HEK293 (cell line): ENCODE data around the gene RHOF.
A peak's percentile ranks its signal among the peaks of the same experiment; 100 is the strongest.

Experiments
- GLI4 ChIP-seq: fragments of 450-650 bp; formaldehyde crosslinking; IDR thresholded peaks from 2 replicates; pipeline ENCODE4 v1.5.1; 2016; ENCODE audit warnings: missing biosample characterization, missing genetic modification characterization
- PRDM1 ChIP-seq: fragments of 450-650 bp; formaldehyde crosslinking; IDR thresholded peaks from 2 replicates; pipeline ENCODE4; 2016; ENCODE audit warnings: missing biosample characterization, missing genetic modification characterization
- REPIN1 ChIP-seq: fragments of 450-650 bp; formaldehyde crosslinking; IDR thresholded peaks from 2 replicates; pipeline ENCODE4 v1.5.1; 2017; ENCODE audit warnings: missing biosample characterization, missing genetic modification characterization, low read depth
- SP3 ChIP-seq: fragments of 450-650 bp; formaldehyde crosslinking; IDR thresholded peaks from 2 replicates; pipeline ENCODE4 v1.5.1; 2016; ENCODE audit warnings: missing biosample characterization, missing genetic modification characterization
- TCF7L2 ChIP-seq: IDR thresholded peaks from 2 replicates; pipeline ENCODE4 v1.6.1; 2011; ENCODE audit warnings: low read depth, mild to moderate bottlenecking, inconsistent platforms, low read length, moderate library complexity, borderline replicate concordance
- TRIM28 ChIP-seq: IDR thresholded peaks from 2 replicates; pipeline ENCODE4 v1.6.1; 2011; ENCODE audit warnings: low read length, control low read depth, borderline replicate concordance
- ZBTB1 ChIP-seq: fragments of 450-650 bp; formaldehyde crosslinking; IDR thresholded peaks from 2 replicates; pipeline ENCODE4 v1.5.1; 2016; ENCODE audit warnings: missing biosample characterization, missing genetic modification characterization
- ZBTB48 ChIP-seq: fragments of 450-650 bp; formaldehyde crosslinking; IDR thresholded peaks from 2 replicates; pipeline ENCODE4 v1.5.1; 2016; ENCODE audit warnings: missing biosample characterization, missing genetic modification characterization
- ZFHX2 ChIP-seq: fragments of 450-650 bp; formaldehyde crosslinking; conservative IDR thresholded peaks from 2 replicates; pipeline ENCODE4 v1.5.1; 2016; ENCODE audit warnings: missing biosample characterization, missing genetic modification characterization
- ZFP37 ChIP-seq: fragments of 450-650 bp; formaldehyde crosslinking; IDR thresholded peaks from 2 replicates; pipeline ENCODE4 v1.5.1; 2016; ENCODE audit warnings: missing biosample characterization, missing genetic modification characterization
- ZFP69B ChIP-seq: fragments of 450-650 bp; formaldehyde crosslinking; IDR thresholded peaks from 2 replicates; pipeline ENCODE4 v1.5.1; 2016; ENCODE audit warnings: missing biosample characterization, missing genetic modification characterization
- ZNF114 ChIP-seq: fragments of 450-650 bp; formaldehyde crosslinking; IDR thresholded peaks from 2 replicates; pipeline ENCODE4 v1.5.0; 2017; ENCODE audit warnings: missing biosample characterization, missing genetic modification characterization
- ZNF2 ChIP-seq: fragments of 450-650 bp; formaldehyde crosslinking; IDR thresholded peaks from 2 replicates; pipeline ENCODE4 v1.5.1; 2016; ENCODE audit warnings: missing biosample characterization, missing genetic modification characterization
- ZNF24 ChIP-seq: fragments of 450-650 bp; formaldehyde crosslinking; IDR thresholded peaks from 2 replicates; pipeline ENCODE4 v1.5.1; 2016; ENCODE audit warnings: missing biosample characterization, missing genetic modification characterization
- ZNF350 ChIP-seq: fragments of 450-650 bp; formaldehyde crosslinking; IDR thresholded peaks from 2 replicates; pipeline ENCODE4 v1.5.0; 2017; ENCODE audit warnings: missing biosample characterization, mild to moderate bottlenecking, missing genetic modification characterization
- ZNF433 ChIP-seq: fragments of 450-650 bp; formaldehyde crosslinking; IDR thresholded peaks from 2 replicates; pipeline ENCODE4 v1.5.1; 2016; ENCODE audit warnings: missing biosample characterization, missing genetic modification characterization, low read depth
- ZNF510 ChIP-seq: fragments of 450-650 bp; formaldehyde crosslinking; IDR thresholded peaks from 2 replicates; pipeline ENCODE4 v1.5.1; 2018; ENCODE audit warnings: mild to moderate bottlenecking, missing genetic modification characterization, missing biosample characterization; ENCODE audit not compliant: insufficient replicate concordance
- ZNF549 ChIP-seq: fragments of 450-650 bp; IDR thresholded peaks from 2 replicates; pipeline ENCODE4 v1.5.1; 2018; ENCODE audit warnings: missing biosample characterization, missing genetic modification characterization, mild to moderate bottlenecking, inconsistent platforms, moderate library complexity
- ZNF585B ChIP-seq: fragments of 450-650 bp; formaldehyde crosslinking; IDR thresholded peaks from 2 replicates; pipeline ENCODE4 v1.5.1; 2016; ENCODE audit warnings: missing biosample characterization, missing genetic modification characterization
- ZNF658 ChIP-seq: fragments of 450-650 bp; formaldehyde crosslinking; IDR thresholded peaks from 2 replicates; pipeline ENCODE4; 2016; ENCODE audit warnings: missing biosample characterization, missing genetic modification characterization
- ZNF660 ChIP-seq: fragments of 450-650 bp; IDR thresholded peaks from 2 replicates; pipeline ENCODE4 v1.5.1; 2018; ENCODE audit warnings: missing biosample characterization, mild to moderate bottlenecking, missing genetic modification characterization
- ZNF76 ChIP-seq: fragments of 450-650 bp; formaldehyde crosslinking; IDR thresholded peaks from 2 replicates; pipeline ENCODE4; 2016; ENCODE audit warnings: low read depth, missing biosample characterization, missing genetic modification characterization, borderline replicate concordance
- ZNF791 ChIP-seq: fragments of 450-650 bp; formaldehyde crosslinking; IDR thresholded peaks from 2 replicates; pipeline ENCODE4 v1.5.1; 2016; ENCODE audit warnings: missing biosample characterization, missing genetic modification characterization
- ZSCAN23 ChIP-seq: fragments of 450-650 bp; formaldehyde crosslinking; IDR thresholded peaks from 2 replicates; pipeline ENCODE4 v1.5.1; 2016; ENCODE audit warnings: missing biosample characterization, missing genetic modification characterization
- TF ChIP-seq, protein P1 (sequence below): fragments of 450-650 bp; formaldehyde crosslinking; IDR thresholded peaks from 2 replicates; pipeline ENCODE4 v1.5.1; 2017; ENCODE audit warnings: missing biosample characterization, missing genetic modification characterization
- TF ChIP-seq, protein P2 (sequence below): fragments of 450-650 bp; formaldehyde crosslinking; IDR thresholded peaks from 2 replicates; pipeline ENCODE4 v1.5.1; 2016; ENCODE audit warnings: missing biosample characterization, missing genetic modification characterization
- TF ChIP-seq, protein P3 (sequence below): fragments of 450-650 bp; formaldehyde crosslinking; IDR thresholded peaks from 2 replicates; pipeline ENCODE4 v1.5.1; 2016; ENCODE audit warnings: missing biosample characterization, missing genetic modification characterization
- TF ChIP-seq, protein P4 (sequence below): fragments of 450-650 bp; formaldehyde crosslinking; IDR thresholded peaks from 2 replicates; pipeline ENCODE4 v1.5.1; 2016; ENCODE audit warnings: missing biosample characterization, missing genetic modification characterization
- TF ChIP-seq, protein P5 (sequence below): fragments of 450-650 bp; formaldehyde crosslinking; IDR thresholded peaks from 2 replicates; pipeline ENCODE4 v1.5.1; 2017; ENCODE audit warnings: missing biosample characterization, missing genetic modification characterization

RHOF gene

DNA sequence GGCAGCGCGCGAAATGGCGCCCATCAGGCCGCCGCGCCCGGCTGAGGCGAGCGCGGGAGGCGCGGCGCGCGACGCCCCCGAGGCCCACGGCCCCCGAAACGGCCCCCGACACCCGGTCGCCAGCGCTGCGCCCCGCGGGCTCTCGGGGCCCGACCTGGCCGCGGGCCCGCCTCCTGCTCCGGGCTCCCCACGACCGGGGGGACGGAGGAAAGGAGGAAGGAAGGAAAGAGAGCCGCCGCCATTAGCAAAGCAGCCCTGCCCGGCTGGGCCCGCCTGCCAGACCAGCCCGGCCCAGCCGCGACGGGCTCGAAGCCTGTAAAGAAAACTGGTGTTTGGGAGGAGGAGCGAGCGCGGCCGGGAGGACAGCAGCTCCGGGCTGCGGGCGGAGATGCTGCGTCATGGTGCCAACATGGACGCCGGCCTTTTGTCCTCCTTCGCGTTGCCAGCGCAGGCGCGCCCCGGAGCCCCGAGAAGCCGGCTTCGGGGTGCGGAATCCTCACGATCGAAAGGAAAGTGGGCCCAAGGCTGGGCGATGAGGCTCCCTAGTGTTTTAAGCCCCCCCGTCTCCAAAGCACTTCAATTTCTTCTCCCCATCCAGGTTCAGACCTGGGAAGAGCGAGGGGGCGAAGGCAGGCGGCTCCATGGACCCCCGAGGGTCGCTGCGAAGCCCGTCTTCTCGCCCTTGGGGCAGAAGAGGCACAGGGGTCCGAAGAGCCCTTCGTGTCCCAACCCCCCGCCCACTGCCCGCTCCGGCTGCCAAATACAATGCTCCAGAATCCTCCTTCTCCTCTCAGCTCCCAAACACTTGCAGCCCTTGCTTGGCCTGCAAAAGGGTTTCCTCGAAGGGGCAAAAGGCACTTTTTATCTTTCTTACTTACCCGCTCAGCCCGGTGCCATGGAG lies 7.5 kb upstream of the RHOF start (continued):
- TF ChIP-seq, protein P1, sequence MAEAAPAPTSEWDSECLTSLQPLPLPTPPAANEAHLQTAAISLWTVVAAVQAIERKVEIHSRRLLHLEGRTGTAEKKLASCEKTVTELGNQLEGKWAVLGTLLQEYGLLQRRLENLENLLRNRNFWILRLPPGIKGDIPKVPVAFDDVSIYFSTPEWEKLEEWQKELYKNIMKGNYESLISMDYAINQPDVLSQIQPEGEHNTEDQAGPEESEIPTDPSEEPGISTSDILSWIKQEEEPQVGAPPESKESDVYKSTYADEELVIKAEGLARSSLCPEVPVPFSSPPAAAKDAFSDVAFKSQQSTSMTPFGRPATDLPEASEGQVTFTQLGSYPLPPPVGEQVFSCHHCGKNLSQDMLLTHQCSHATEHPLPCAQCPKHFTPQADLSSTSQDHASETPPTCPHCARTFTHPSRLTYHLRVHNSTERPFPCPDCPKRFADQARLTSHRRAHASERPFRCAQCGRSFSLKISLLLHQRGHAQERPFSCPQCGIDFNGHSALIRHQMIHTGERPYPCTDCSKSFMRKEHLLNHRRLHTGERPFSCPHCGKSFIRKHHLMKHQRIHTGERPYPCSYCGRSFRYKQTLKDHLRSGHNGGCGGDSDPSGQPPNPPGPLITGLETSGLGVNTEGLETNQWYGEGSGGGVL (tag by site-specific recombination): no peak
- TF ChIP-seq ZNF350 (tag by site-specific recombination) (no peak), PRDM1 (tag by site-specific recombination) (no peak), ZFP37 (tag by site-specific recombination) (no peak), ZNF433 (tag by site-specific recombination) (no peak), ZFP69B (peak; percentile 65), ZSCAN23 (tag by site-specific recombination) (peak; percentile 54; the same call in 1 of the 2 replicates), ZNF660 (tag by site-specific recombination) (peak; percentile 53; the same call in 1 of the 2 replicates), ZNF791 (tag by site-specific recombination) (no peak), ZNF549 (tag by site-specific recombination) (no peak), ZNF585B (tag by site-specific recombination) (no peak), ZNF114 (tag by site-specific recombination) (no peak), ZNF2 (tag by site-specific recombination) (no peak), SP3 (tag by site-specific recombination) (0 out of 2 replicates have a peak, but pooled peaks have one; percentile 55), ZBTB1 (no peak), ZNF76 (tag by site-specific recombination) (no peak), ZNF658 (tag by site-specific recombination) (no peak), REPIN1 (tag by site-specific recombination) (no peak), ZBTB48 (tag by site-specific recombination) (no peak), ZNF510 (tag by site-specific recombination) (no peak), TRIM28 (no peak), ZNF24 (0 out of 2 replicates have a peak, but pooled peaks have one; percentile 22), ZFHX2 (0 out of 2 replicates have a peak, but pooled peaks have one; percentile 19), GLI4 (peak; percentile 59; the same call in 1 of the 2 replicates), TCF7L2 (no peak)
- TF ChIP-seq, protein P2, sequence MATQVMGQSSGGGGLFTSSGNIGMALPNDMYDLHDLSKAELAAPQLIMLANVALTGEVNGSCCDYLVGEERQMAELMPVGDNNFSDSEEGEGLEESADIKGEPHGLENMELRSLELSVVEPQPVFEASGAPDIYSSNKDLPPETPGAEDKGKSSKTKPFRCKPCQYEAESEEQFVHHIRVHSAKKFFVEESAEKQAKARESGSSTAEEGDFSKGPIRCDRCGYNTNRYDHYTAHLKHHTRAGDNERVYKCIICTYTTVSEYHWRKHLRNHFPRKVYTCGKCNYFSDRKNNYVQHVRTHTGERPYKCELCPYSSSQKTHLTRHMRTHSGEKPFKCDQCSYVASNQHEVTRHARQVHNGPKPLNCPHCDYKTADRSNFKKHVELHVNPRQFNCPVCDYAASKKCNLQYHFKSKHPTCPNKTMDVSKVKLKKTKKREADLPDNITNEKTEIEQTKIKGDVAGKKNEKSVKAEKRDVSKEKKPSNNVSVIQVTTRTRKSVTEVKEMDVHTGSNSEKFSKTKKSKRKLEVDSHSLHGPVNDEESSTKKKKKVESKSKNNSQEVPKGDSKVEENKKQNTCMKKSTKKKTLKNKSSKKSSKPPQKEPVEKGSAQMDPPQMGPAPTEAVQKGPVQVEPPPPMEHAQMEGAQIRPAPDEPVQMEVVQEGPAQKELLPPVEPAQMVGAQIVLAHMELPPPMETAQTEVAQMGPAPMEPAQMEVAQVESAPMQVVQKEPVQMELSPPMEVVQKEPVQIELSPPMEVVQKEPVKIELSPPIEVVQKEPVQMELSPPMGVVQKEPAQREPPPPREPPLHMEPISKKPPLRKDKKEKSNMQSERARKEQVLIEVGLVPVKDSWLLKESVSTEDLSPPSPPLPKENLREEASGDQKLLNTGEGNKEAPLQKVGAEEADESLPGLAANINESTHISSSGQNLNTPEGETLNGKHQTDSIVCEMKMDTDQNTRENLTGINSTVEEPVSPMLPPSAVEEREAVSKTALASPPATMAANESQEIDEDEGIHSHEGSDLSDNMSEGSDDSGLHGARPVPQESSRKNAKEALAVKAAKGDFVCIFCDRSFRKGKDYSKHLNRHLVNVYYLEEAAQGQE (tag by site-specific recombination): peak; percentile 19; the same call in 1 of the 2 replicates
- TF ChIP-seq, protein P3, sequence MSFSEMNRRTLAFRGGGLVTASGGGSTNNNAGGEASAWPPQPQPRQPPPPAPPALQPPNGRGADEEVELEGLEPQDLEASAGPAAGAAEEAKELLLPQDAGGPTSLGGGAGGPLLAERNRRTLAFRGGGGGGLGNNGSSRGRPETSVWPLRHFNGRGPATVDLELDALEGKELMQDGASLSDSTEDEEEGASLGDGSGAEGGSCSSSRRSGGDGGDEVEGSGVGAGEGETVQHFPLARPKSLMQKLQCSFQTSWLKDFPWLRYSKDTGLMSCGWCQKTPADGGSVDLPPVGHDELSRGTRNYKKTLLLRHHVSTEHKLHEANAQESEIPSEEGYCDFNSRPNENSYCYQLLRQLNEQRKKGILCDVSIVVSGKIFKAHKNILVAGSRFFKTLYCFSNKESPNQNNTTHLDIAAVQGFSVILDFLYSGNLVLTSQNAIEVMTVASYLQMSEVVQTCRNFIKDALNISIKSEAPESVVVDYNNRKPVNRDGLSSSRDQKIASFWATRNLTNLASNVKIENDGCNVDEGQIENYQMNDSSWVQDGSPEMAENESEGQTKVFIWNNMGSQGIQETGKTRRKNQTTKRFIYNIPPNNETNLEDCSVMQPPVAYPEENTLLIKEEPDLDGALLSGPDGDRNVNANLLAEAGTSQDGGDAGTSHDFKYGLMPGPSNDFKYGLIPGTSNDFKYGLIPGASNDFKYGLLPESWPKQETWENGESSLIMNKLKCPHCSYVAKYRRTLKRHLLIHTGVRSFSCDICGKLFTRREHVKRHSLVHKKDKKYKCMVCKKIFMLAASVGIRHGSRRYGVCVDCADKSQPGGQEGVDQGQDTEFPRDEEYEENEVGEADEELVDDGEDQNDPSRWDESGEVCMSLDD (tag by site-specific recombination): peak; percentile 96
- TF ChIP-seq, protein P4, sequence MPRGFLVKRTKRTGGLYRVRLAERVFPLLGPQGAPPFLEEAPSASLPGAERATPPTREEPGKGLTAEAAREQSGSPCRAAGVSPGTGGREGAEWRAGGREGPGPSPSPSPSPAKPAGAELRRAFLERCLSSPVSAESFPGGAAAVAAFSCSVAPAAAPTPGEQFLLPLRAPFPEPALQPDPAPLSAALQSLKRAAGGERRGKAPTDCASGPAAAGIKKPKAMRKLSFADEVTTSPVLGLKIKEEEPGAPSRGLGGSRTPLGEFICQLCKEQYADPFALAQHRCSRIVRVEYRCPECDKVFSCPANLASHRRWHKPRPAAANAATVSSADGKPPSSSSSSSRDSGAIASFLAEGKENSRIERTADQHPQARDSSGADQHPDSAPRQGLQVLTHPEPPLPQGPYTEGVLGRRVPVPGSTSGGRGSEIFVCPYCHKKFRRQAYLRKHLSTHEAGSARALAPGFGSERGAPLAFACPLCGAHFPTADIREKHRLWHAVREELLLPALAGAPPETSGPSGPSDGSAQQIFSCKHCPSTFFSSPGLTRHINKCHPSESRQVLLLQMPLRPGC (tag by site-specific recombination): no peak
- TF ChIP-seq, protein P5, sequence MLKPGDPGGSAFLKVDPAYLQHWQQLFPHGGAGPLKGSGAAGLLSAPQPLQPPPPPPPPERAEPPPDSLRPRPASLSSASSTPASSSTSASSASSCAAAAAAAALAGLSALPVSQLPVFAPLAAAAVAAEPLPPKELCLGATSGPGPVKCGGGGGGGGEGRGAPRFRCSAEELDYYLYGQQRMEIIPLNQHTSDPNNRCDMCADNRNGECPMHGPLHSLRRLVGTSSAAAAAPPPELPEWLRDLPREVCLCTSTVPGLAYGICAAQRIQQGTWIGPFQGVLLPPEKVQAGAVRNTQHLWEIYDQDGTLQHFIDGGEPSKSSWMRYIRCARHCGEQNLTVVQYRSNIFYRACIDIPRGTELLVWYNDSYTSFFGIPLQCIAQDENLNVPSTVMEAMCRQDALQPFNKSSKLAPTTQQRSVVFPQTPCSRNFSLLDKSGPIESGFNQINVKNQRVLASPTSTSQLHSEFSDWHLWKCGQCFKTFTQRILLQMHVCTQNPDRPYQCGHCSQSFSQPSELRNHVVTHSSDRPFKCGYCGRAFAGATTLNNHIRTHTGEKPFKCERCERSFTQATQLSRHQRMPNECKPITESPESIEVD (tag by site-specific recombination): no peak
